VCaP (cell line): ENCODE measurements around the gene ARIH1.

Experiments used
- H3K27ac ChIP-seq: fragments of 450-650 bp; 2 replicates; pipeline ENCODE4 v1.5.1; 2017
- CTCF ChIP-seq: fragments of 450-650 bp; conservative IDR thresholded peaks from 2 replicates; pipeline ENCODE4 v1.5.1; 2017; ENCODE audit warnings: mild to moderate bottlenecking, moderate library complexity

ARIH1 gene

GRCh38 chr15:72488558-72488957 is 14.4 kb downstream of the ARIH1 start:
- TF ChIP-seq CTCF: no peak
- H3K27ac ChIP-seq: peak overlapping the region; percentile 63

- TF ChIP-seq CTCF: no peak
- H3K27ac ChIP-seq: peak overlapping the region; percentile 63; the same call in 1 of the 2 replicates
Measured at GRCh38 chr15:72489943-72490554, 15.9 kb downstream of the ARIH1 start.

GRCh38 chr15:72491768-72492167 is 17.6 kb downstream of the ARIH1 start:
- no peak for TF ChIP-seq CTCF
- no peak overlapping the region for H3K27ac ChIP-seq

GRCh38 chr15:72492733-72493132 is 18.6 kb downstream of the ARIH1 start:
- H3K27ac ChIP-seq: peak overlapping the region; percentile 48
- no peak for TF ChIP-seq CTCF

GRCh38 chr15:72493220-72493619 is 19.1 kb downstream of the ARIH1 start:
- peak overlapping the region; percentile 48 for H3K27ac ChIP-seq
- no peak for TF ChIP-seq CTCF

- TF ChIP-seq CTCF: no peak
- no peak overlapping the region for H3K27ac ChIP-seq
Measured at GRCh38 chr15:72495007-72495406, 20.9 kb downstream of the ARIH1 start.

GRCh38 chr15:72496783-72497182 is 22.7 kb downstream of the ARIH1 start:
- no peak for TF ChIP-seq CTCF
- peak overlapping the region; percentile 21; the same call in 1 of the 2 replicates for H3K27ac ChIP-seq
